HG03558 (cell line): ENCODE results near the gene CDK19.
"Not testable (repeated sequence)": the region's sequence is repeated elsewhere in the genome, so short reads cannot be mapped to it uniquely, and the experiment has no call there.

ENCODE experiments used
- ATAC-seq: cut with Tn5 transposase; IDR thresholded peaks from one replicate; pipeline ENCODE4 v1.9.1; 2021; ENCODE audit warnings: moderate number of reproducible peaks; ENCODE audit not compliant: unreplicated experiment; ENCODE audit errors: extremely low read depth

Gene CDK19

GRCh38 chr6:110635096-110635495 lies 180.2 kb downstream of the CDK19 start:
- ATAC-seq, result no peak

- no peak for ATAC-seq
Measured at GRCh38 chr6:110633731-110634213, 181.5 kb downstream of the CDK19 start.

- ATAC-seq, result no peak
Measured at GRCh38 chr6:110629153-110629552, 186.1 kb downstream of the CDK19 start.

- ATAC-seq, result no peak
Measured at GRCh38 chr6:110628330-110628729, 186.9 kb downstream of the CDK19 start.

GRCh38 chr6:110626442-110626841 lies 188.8 kb downstream of the CDK19 start:
- ATAC-seq, result no peak

GRCh38 chr6:110625883-110626282 lies 189.4 kb downstream of the CDK19 start:
- ATAC-seq, result no peak

DNA sequence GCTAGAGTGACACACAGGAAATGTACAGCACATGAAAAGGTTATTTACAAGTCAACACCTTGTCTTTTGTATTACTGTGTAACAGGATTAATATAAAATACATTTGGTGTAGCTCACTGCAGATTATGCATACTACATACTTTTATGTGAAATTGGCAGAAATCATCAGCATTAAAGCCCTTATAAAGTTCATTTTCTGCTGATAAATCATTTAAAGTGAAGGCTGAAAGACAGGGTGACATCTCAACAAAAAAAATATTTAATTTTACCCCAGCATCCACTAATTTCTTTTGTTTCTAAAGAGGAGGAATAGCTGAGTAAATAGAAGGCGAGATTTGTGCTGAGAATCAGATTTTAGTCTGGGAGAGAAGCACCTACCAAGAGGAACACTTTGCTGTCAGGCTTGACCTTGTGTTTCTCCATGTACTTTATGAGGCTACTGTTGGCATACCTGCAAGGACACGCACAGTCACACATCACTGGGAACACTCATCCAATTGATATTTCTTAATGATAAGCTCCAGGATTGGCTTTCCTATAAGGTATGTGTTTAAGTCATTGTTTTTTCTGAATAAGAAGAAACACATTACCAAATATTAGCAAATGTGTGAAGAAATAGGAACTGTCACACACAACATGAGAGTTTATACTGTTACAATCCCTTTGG lies 192.2 kb downstream of the CDK19 start:
- no peak for ATAC-seq

DNA sequence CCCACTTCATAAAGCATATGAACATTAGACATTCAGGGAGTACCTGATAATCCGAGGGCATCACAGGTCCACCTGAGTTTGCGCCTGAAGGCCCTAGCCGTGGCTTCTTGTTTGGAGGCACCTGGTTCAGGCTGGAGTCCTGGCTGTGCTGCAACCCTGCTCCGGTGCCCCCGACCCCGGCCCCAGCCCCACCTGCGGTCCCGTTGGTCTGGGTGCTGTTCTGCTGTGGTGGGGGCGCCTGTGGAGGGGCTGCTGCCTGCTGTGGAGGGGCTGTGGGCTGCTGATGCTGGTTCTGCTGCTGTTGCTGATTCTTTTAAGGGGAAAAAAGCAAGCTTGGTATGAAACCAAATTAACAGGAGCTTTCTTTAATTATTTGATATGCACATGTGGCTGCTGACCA lies 194.2 kb downstream of the CDK19 start:
- ATAC-seq, result no peak

- no peak for ATAC-seq
Measured at GRCh38 chr6:110620065-110620464, 195.2 kb downstream of the CDK19 start.

DNA sequence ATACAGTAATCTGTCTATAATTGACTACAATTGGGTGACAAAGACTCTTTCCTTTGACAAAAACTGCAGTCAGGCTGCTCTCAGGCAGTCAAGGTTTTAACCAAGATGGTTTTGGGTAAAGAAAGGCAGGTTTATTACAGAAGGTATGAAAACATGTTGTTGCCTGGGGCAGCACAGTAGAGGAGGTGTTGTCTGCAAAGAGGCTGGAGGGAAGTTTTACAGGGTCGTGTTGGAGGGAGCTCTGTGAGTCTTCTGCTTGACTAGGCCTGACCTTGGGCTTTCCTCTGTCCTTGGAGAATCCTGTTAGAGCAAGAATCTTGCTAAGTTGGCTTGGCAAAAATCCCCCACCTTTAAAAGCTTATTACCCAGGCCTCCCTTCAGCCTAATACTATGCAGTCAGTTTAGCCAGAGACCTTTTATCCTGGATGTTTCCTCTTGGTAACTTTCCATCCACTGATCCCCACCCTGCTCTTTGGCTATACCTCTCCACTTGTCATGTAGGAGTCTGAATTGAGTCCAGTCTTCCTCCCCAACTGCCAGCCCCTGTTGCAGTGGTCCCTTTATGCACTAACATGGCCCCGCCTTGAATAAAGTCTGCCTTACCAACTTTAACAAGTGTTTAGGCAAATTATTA lies 195.9 kb downstream of the CDK19 start:
- ATAC-seq, result no peak

GRCh38 chr6:110618591-110619267 lies 196.5 kb downstream of the CDK19 start:
- no peak for ATAC-seq

DNA sequence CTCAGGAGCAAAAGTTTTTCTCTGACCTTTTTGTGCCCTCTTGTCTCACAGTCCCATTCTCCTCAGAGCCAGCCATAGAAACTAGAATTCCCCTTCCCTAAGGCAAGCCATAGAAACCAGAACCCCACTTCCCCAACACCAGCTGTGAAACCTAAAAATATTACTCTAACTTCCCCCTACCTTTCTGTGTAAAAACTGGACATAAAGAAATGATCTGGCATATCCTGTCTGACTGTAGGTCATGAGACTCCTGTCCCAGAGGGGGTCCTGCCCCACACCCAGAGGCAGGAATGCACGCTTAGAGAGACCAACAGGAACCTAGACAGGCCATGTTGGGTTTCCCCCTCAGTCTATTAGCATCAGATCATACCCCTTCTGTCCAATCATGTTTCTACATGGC lies 198.2 kb downstream of the CDK19 start:
- peak; percentile 62 for ATAC-seq

DNA sequence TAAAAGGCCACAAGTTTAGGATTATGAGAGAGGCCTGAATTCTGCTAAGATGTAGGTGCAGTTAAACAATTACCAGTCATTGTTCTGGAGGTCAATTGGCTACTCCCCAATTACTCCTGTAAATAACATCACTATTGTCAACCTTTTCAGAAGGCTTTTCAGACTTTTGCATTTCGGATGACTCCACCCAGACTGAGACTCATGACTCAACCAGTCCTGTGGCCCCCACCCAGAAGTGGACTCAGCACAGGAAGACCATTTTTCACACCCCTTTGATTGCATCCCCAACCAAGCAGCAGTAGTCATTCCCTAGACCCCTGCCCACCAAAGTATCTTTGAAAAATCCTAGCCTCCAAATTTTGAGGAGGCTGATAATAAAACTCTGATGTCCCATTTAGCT lies 199.5 kb downstream of the CDK19 start:
- ATAC-seq, result no peak

DNA sequence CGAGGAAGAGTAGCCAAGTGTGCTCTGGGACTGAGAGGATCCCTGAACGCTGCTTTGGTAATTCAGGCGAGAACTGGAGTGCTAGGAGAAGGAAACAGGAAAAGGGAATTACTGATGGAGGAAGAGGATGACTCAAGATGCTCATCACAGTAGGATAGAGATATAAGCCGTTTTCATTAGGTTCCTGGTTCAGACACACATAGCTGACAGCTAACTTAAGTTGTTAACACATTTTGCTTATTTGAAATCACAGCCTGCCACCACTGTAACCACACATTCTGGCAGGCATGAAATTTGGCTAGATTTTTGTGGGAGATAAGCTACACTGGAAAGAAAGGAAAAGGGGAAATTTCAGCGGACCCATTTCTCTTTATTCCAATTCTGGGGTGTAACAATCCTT lies 200.7 kb downstream of the CDK19 start:
- no peak for ATAC-seq

DNA sequence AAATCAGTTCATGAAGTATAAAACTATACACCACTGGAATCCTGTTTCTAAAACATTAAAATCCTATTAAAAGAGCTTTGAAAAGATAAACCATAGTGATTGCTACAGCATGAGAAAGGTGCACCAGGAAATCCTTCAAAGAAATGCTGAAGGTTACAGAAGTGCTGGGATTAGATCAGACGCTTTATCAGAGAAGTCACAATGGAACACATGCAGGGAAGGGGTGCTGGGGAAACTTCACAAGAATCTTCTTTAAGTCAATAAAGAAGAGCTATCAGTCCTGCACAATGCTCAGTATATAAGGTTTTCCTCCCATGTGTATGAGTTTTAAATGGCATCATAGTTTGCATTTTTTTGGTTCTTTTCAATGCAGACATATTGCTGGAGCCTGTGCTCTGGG lies 201.2 kb downstream of the CDK19 start:
- no peak for ATAC-seq

DNA sequence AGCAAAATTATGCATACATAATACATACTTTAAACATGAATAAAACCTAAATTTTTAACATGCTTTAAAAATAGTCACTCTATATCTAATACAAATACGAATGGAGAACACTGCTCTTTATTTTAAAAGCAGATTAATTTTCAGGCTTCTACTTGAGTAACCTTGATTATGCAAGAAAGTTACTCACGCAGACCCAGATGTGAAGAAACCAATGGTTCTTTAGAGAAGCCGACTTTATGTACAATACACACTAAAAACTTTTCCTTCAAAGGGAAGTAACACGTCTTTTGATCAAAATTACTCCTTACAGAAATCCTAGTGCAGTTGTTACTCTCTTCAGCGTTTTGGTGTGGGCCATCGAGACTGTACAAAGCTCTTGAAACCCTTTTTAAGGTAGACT lies 201.9 kb downstream of the CDK19 start:
- ATAC-seq, result no peak

GRCh38 chr6:110612298-110612697 lies 203.0 kb downstream of the CDK19 start:
- ATAC-seq, result no peak

DNA sequence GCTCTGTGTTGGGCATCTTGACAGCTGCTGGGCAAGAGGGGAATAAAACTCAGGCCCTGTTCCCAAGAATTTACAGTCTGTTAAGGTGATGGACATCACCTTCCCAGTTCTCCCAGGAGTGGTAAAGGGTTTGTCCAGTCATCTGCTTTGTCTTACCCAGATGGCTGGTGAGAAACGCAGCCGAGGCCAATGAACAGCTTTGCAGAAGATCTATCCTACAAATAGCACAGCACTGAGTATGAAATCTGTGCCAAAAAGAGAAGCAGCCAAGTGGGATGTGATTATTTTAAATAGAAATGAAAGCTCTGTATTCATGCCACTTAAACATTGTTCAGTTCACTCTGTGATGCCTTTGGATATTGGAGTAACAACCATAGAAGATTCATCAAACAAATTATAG lies 206.2 kb downstream of the CDK19 start:
- no peak for ATAC-seq

DNA sequence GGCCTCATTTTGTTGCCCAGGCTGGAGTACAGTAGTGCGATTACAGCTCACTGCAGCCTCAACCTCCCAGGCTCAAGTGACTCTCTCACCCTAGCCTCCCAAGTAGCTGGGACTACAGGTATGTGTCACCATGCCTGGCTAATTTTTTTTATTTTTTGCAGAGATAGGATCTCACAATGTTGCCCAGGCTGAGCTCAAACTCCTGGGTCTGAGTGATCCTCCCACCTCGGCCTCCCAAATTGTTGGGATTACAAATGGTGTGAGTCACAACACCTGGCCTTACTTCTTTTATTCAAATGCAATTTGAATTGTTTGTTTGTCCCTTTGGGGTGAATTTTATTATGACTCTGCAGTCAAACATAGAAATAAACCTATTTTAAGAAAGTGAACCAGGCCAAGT lies 207.1 kb downstream of the CDK19 start:
- ATAC-seq, result no peak

GRCh38 chr6:110606151-110606550 lies 209.1 kb downstream of the CDK19 start:
- no peak for ATAC-seq

DNA sequence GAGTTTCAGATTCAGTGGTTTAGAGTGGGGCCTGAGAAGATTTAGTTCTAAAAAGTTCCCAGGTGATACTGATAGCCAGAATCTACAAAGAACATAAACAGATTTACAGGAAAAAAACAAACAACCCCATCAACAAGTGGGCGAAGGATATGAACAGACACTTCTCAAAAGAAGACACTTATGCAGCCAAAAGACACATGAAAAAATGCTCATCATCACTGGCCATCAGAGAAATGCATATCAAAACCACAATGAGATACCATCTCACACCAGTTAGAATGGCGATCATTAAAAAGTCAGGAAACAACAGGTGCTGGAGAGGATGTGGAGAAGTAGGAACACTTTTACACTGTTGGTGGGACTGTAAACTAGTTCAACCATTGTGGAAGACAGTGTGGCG lies 214.6 kb downstream of the CDK19 start:
- not testable (repeated sequence) for ATAC-seq

DNA sequence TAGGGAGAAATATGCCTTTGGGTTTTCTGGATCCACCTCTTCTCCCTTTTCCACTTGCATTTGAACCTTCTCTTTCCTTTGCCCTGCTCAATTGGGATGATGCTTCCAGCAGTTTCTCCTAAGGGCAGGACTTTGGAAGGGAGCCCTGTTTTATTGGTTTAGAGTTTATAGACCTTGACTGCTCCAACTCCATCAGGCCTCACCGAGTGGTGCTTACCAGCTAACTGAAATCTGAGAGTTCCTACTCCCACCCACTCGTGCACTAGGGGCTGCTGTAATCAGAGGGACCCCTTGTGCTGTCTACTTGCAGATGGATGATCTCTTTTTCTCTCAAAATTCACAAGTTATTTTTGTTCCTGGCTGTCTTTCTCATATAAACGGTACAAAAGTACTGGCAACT lies 217.5 kb downstream of the CDK19 start:
- no peak for ATAC-seq
